ENCODE measurements around the gene PSAPL1. TPM values are rescaled to one million over a fixed set of nuclear protein-coding genes. Genes with fewer than 3 reads are reported as not detected.

The PSAPL1 gene
- total RNA-seq, 4 donors from 2014 or later: not detected

DNA sequence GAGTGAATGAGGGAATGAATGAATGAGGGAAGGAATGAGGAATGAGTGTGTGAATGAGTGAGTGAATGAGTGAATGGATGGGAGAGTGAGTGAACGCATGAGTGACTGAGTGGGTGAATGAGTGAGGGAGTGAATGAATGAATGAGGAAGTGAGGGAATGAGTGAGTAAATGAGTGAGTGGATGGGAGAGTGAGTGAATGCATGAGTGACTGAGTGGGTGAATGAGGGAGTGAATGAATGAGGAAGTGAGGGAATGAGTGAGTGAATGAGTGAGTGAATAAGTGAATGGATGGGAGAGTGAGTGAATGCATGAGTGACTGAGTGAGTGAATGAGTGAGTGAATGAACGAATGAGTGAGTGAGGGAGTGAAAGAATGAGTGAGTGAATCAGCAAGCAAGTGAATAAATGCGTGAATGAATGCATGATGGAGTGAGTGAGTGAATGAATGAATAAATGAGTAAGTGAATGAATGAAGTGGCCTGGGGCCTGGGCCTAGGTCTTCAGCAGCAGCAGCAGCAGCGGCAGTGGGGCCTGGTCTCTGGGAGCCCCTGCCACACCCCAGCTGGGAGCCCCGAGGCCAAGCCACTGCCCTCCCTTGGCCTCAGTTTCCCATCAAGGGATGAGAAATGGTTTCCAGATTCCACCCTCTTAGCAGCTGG, 16.2 kb upstream of the PSAPL1 start:
- TF ChIP-seq POLR2A (IDR thresholded peaks at IDR 0.05; ENCODE audit: low read depth) (no peak), EP300 (IDR thresholded peaks at IDR 0.05) (no peak), POLR2AphosphoS5 (IDR thresholded peaks at IDR 0.05) (no peak)
- TF ChIP-seq, protein P1, sequence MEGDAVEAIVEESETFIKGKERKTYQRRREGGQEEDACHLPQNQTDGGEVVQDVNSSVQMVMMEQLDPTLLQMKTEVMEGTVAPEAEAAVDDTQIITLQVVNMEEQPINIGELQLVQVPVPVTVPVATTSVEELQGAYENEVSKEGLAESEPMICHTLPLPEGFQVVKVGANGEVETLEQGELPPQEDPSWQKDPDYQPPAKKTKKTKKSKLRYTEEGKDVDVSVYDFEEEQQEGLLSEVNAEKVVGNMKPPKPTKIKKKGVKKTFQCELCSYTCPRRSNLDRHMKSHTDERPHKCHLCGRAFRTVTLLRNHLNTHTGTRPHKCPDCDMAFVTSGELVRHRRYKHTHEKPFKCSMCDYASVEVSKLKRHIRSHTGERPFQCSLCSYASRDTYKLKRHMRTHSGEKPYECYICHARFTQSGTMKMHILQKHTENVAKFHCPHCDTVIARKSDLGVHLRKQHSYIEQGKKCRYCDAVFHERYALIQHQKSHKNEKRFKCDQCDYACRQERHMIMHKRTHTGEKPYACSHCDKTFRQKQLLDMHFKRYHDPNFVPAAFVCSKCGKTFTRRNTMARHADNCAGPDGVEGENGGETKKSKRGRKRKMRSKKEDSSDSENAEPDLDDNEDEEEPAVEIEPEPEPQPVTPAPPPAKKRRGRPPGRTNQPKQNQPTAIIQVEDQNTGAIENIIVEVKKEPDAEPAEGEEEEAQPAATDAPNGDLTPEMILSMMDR (IDR thresholded peaks at IDR 0.05): no peak
- WGBS: 86% methylated on average over 5 of the region's 5 CpGs
- H3K4me1 ChIP-seq: peaks cover 0 to 5% (median 0%) of the 10 kb centered on the region in 4 donors
- intact Hi-C loops (cut with DNase I): no loop called here
- no peaks in the 10 kb centered on the region for H3K9me3 ChIP-seq
- no peak overlapping the region for H3K27ac ChIP-seq (replicated peaks in 1 of 4)
- H3K36me3 ChIP-seq: no peaks in the 10 kb centered on the region
- DNase-seq (ENCODE audit: extremely low spot score): no peak
- H3K27me3 ChIP-seq: no peaks in the 10 kb centered on the region
- no peak overlapping the region for H3K4me3 ChIP-seq

DNA sequence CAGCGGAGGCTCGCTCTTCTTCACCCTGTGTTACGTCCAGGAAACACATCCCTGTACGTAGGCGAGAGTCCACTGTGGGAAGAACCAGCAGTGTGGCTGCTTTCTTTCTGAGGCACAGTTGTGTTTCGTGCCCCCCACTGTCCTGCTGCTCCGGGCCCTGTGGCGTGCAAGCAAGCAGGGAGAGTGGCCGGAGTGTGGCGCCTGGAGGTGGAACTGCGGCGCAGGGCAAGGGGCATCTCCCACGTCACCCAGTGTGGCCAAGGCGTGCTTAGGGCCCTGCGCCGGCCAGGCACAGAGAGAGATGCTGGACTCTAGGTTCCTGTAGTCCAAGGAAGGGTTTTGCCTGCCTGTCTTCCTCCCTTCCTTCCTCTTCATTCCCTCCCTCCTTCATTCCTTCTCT, 13.3 kb upstream of the PSAPL1 start:
- 84% methylated on average over 14 of the region's 16 CpGs for WGBS

DNA sequence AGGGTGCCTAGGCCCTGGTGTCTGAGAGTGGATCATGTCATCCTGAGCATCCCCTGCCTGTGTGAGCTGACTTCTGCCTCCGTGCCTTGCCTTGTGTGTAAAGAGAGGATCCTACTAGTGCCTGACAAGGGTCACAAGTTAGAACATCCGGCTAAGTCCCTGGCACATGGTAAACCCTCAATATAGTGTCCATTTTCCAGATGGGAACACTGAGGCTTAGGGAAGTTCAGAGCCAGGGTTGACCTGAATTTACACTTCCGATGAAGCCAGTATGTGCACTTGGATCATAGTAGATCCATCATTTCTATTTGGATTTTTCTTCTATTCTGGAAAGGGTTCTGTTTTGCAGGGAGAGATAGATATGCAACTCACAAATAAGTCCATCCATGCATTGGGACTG, 12.5 kb upstream of the PSAPL1 start:
- H3K27me3 ChIP-seq: no peaks in the 10 kb centered on the region
- no peak for DNase-seq (ENCODE audit: extremely low spot score)
- H3K9me3 ChIP-seq: no peaks in the 10 kb centered on the region
- 91% methylated on average over 3 of the region's 3 CpGs for WGBS
- H3K4me1 ChIP-seq: peaks cover 0 to 5% (median 0%) of the 10 kb centered on the region in 4 donors
- no peak overlapping the region for H3K27ac ChIP-seq (replicated peaks in 1 of 4)
- intact Hi-C loops (cut with DNase I): no loop called here
- no peaks in the 10 kb centered on the region for H3K36me3 ChIP-seq
- H3K4me3 ChIP-seq: no peak overlapping the region
- TF ChIP-seq POLR2A (IDR thresholded peaks at IDR 0.05; ENCODE audit: low read depth) (no peak), POLR2AphosphoS5 (IDR thresholded peaks at IDR 0.05) (no peak), EP300 (IDR thresholded peaks at IDR 0.05) (no peak)
- TF ChIP-seq, protein P1 (IDR thresholded peaks at IDR 0.05): no peak

More for the DNA sequence above, 13.3 kb upstream of the PSAPL1 start:
- Histone ChIP-seq H3K36me3 (no peaks in the 10 kb centered on the region), H3K9me3 (no peaks in the 10 kb centered on the region), H3K4me1 (peaks cover 0 to 5% (median 0%) of the 10 kb centered on the region in 4 donors), H3K27me3 (no peaks in the 10 kb centered on the region), H3K4me3 (no peak overlapping the region), H3K27ac (replicated peaks in 1 of 4) (no peak overlapping the region)
- no peak for DNase-seq (ENCODE audit: extremely low spot score)
- TF ChIP-seq POLR2A (IDR thresholded peaks at IDR 0.05; ENCODE audit: low read depth) (no peak), EP300 (IDR thresholded peaks at IDR 0.05) (no peak), POLR2AphosphoS5 (IDR thresholded peaks at IDR 0.05) (no peak)
- TF ChIP-seq, protein P1 (IDR thresholded peaks at IDR 0.05): no peak
- intact Hi-C loops (cut with DNase I): no loop called here

DNA sequence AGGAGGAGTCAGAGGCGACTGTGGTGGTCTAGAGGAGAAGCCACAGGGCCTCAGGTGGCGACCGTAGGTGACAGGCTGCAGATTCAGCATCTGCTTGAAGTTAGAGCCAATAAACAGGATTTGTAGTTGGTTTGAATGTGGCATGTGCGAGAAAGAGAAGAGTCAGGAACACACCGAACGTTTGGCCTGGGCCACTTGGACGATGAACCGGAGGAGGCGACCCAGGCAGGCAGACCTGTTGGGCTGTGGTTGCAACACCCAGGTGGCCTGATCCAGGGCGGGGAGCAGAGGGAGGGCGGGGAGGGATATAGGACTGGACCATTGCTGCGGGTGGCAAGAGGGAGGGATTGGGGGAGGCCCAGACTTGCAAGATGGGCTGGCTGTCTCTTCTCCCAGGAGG, 10.0 kb upstream of the PSAPL1 start:
- TF ChIP-seq, protein P1 (IDR thresholded peaks at IDR 0.05): no peak
- TF ChIP-seq POLR2AphosphoS5 (IDR thresholded peaks at IDR 0.05) (no peak), EP300 (IDR thresholded peaks at IDR 0.05) (no peak), POLR2A (IDR thresholded peaks at IDR 0.05; ENCODE audit: low read depth) (no peak)
- no peaks in the 10 kb centered on the region for H3K36me3 ChIP-seq
- no peaks in the 10 kb centered on the region for H3K27me3 ChIP-seq
- 91% methylated on average over 12 of the region's 12 CpGs for WGBS
- H3K27ac ChIP-seq (replicated peaks in 1 of 4): no peak overlapping the region
- no peaks in the 10 kb centered on the region for H3K4me1 ChIP-seq
- intact Hi-C loops (cut with DNase I): no loop called here
- H3K9me3 ChIP-seq: no peaks in the 10 kb centered on the region
- H3K4me3 ChIP-seq: no peak overlapping the region
- DNase-seq (ENCODE audit: extremely low spot score): no peak

DNA sequence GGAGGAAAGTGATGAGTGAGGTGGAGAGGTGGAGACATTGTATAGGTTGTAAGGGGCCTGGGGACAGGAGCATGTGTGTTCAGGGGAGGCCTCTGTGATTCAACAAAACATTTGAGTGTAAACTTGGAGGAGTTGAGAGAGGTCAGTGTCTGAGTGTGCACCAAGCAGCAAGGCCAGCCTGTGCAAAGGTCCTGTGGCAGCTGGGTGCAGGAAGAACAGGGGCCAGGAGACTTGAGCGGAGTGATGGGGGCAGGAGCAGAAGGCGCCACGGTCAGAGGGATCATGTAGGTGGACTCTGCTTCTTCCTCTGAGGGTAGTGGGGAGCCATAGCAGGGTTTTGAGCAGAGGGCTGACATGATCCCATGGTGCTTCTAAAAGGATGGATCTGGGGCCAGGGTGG, 9.6 kb upstream of the PSAPL1 start:
- 91% methylated on average over 3 of the region's 3 CpGs for WGBS
- intact Hi-C loops (cut with DNase I): no loop called here

More for the DNA sequence above, 9.6 kb upstream of the PSAPL1 start:
- H3K9me3 ChIP-seq: no peaks in the 10 kb centered on the region
- H3K4me1 ChIP-seq: no peaks in the 10 kb centered on the region
- no peaks in the 10 kb centered on the region for H3K27me3 ChIP-seq
- H3K4me3 ChIP-seq: no peak overlapping the region
- H3K27ac ChIP-seq (replicated peaks in 1 of 4): no peak overlapping the region
- H3K36me3 ChIP-seq: no peaks in the 10 kb centered on the region
- DNase-seq (ENCODE audit: extremely low spot score): no peak
- TF ChIP-seq POLR2A (IDR thresholded peaks at IDR 0.05; ENCODE audit: low read depth): no peak
- TF ChIP-seq, protein P1 (IDR thresholded peaks at IDR 0.05): no peak
- no peak for TF ChIP-seq POLR2AphosphoS5 (IDR thresholded peaks at IDR 0.05)
- TF ChIP-seq EP300 (IDR thresholded peaks at IDR 0.05): no peak
